GM23338 (cell line): ENCODE results near the gene RAMP1. TPM values are rescaled to one million over a fixed set of nuclear protein-coding genes. Genes with fewer than 3 reads are reported as not detected.

Experiments
- ATAC-seq: fragments of 200-7000 bp; cut with Tn5 transposase; 3 replicates; pipeline ENCODE4 v1.9.1; 2020
- DNase-seq: peaks from one replicate; pipeline ENCODE4 v3.0.0-alpha.2; 2015; ENCODE audit warnings: low spot score
- H2AFZ ChIP-seq: fragments of 200-600 bp; sonication (generic); 2 replicates; pipeline ENCODE4 v1.8.0; 2016; ENCODE audit warnings: antibody characterized with exemption, mild to moderate bottlenecking, moderate library complexity
- H3F3A ChIP-seq: fragments of 200-600 bp; sonication (generic); replicated peaks from 2 replicates; pipeline ENCODE4 v1.8.0; 2017; ENCODE audit warnings: antibody characterized with exemption, mixed run types, low read depth
- H3K27ac ChIP-seq: fragments of 200-600 bp; sonication (generic); 2 replicates; pipeline ENCODE4 v1.6.1; 2016; ENCODE audit warnings: low read depth
- H3K27me3 ChIP-seq: fragments of 200-600 bp; sonication (generic); 2 replicates; pipeline ENCODE4 v1.8.0; 2016; ENCODE audit warnings: mild to moderate bottlenecking, mixed run types, moderate library complexity; ENCODE audit not compliant: insufficient read depth
- H3K36me3 ChIP-seq: fragments of 200-600 bp; sonication (generic); 2 replicates; pipeline ENCODE4 v1.8.0; 2016; ENCODE audit warnings: mild to moderate bottlenecking; ENCODE audit not compliant: insufficient read depth
- H3K4me1 ChIP-seq: fragments of 200-600 bp; sonication (generic); 2 replicates; pipeline ENCODE4 v1.8.0; 2016; ENCODE audit warnings: mild to moderate bottlenecking, moderate library complexity; ENCODE audit not compliant: insufficient read depth
- H3K4me2 ChIP-seq: fragments of 200-600 bp; sonication (generic); 2 replicates; pipeline ENCODE4 v1.7.1; 2017; ENCODE audit warnings: mixed run types
- H3K4me3 ChIP-seq: fragments of 200-600 bp; sonication (generic); 2 replicates; pipeline ENCODE4 v1.6.1; 2016; ENCODE audit warnings: mixed run types
- H3K79me2 ChIP-seq: fragments of 200-600 bp; sonication (generic); replicated peaks from 2 replicates; pipeline ENCODE4 v1.8.0; 2017; ENCODE audit warnings: mild to moderate bottlenecking; ENCODE audit not compliant: insufficient read depth
- H3K9me2 ChIP-seq: fragments of 200-600 bp; sonication (generic); 2 replicates; pipeline ENCODE4 v1.8.0; 2017; ENCODE audit not compliant: insufficient read depth
- H4K20me1 ChIP-seq: fragments of 200-600 bp; sonication (generic); replicated peaks from 2 replicates; pipeline ENCODE4 v1.8.0; 2017; ENCODE audit warnings: mild to moderate bottlenecking; ENCODE audit not compliant: insufficient read depth
- H3K27ac Mint-ChIP-seq: 2 replicates; pipeline ENCODE4 v1.8.0; 2020; ENCODE audit warnings: inconsistent platforms, mild to moderate bottlenecking, moderate library complexity, mixed read lengths
- H3K27me3 Mint-ChIP-seq: 3 replicates; pipeline ENCODE4 v1.8.0; 2022; ENCODE audit warnings: low read depth, mild to moderate bottlenecking, moderate library complexity, mixed read lengths, inconsistent platforms; ENCODE audit not compliant: insufficient read depth, poor library complexity
- H3K36me3 Mint-ChIP-seq: 3 replicates; pipeline ENCODE4 v1.8.0; 2021; ENCODE audit warnings: low read depth, mild to moderate bottlenecking, inconsistent platforms, moderate library complexity, mixed read lengths
- H3K4me1 Mint-ChIP-seq: 3 replicates; pipeline ENCODE4 v1.8.0; 2020; ENCODE audit warnings: mild to moderate bottlenecking, inconsistent platforms, mixed read lengths
- H3K4me3 Mint-ChIP-seq: 3 replicates; pipeline ENCODE4 v1.8.0; 2021; ENCODE audit warnings: moderate library complexity, mild to moderate bottlenecking, inconsistent platforms, mixed read lengths
- H3K9me3 Mint-ChIP-seq: 3 replicates; pipeline ENCODE4 v1.8.0; 2020; ENCODE audit warnings: moderate library complexity, mild to moderate bottlenecking, inconsistent platforms, mixed read lengths
- CREB1 ChIP-seq: fragments of 250-450 bp; sonication (Bioruptor Pico); IDR thresholded peaks from 2 replicates; pipeline ENCODE4 v1.5.0; 2020; ENCODE audit warnings: low read depth, mild to moderate bottlenecking, moderate library complexity
- EZH2 ChIP-seq: fragments of 200-600 bp; sonication (generic); IDR thresholded peaks from one replicate; pipeline ENCODE4 v1.8.0; 2017; ENCODE audit warnings: antibody characterized with exemption, mild to moderate bottlenecking, low read depth; ENCODE audit not compliant: unreplicated experiment
- EZH2phosphoT487 ChIP-seq: fragments of 200-600 bp; sonication (generic); IDR thresholded peaks from one replicate; pipeline ENCODE4 v1.8.1; 2018; ENCODE audit warnings: antibody characterized with exemption; ENCODE audit not compliant: unreplicated experiment
- JUNB ChIP-seq: IDR thresholded peaks from one replicate; pipeline ENCODE4 v1.6.1; 2016; ENCODE audit warnings: antibody characterized with exemption; ENCODE audit not compliant: unreplicated experiment
- NANOG ChIP-seq: IDR thresholded peaks from 2 replicates; pipeline ENCODE4 v1.6.1; 2016; ENCODE audit warnings: antibody characterized with exemption, borderline replicate concordance
- STAT1 ChIP-seq: IDR thresholded peaks from one replicate; pipeline ENCODE4 v1.6.1; 2016; ENCODE audit warnings: antibody characterized with exemption; ENCODE audit not compliant: unreplicated experiment
- ZNF331 ChIP-seq: fragments of 250-450 bp; sonication (Bioruptor Pico); IDR thresholded peaks from 2 replicates; pipeline ENCODE4 v1.5.0; 2020; ENCODE audit warnings: low read depth, mild to moderate bottlenecking, moderate library complexity
- ZNF462 ChIP-seq: fragments of 250-450 bp; sonication (Bioruptor Pico); IDR thresholded peaks from 2 replicates; pipeline ENCODE4 v1.5.0; 2020; ENCODE audit warnings: mild to moderate bottlenecking, moderate library complexity
- polyA plus RNA-seq: library from polyadenylated mRNA; unstranded; fragments of >200 nt; fragmentation: Nextera tagmentation; extraction: Ambion mirVana; gene quantifications from 2 replicates; pipeline ENCODE4 v1.2.1, GENCODE V29; 2016
- total RNA-seq: library from RNA; depleted of rRNA; stranded (reverse); fragments of >200 nt; shearing (Covaris generic); gene quantifications from 2 replicates; pipeline ENCODE4 v1.2.3, GENCODE V29; 2014
- TF ChIP-seq, protein P1 (sequence below): IDR thresholded peaks from 2 replicates; pipeline ENCODE4 v1.6.1; 2016; ENCODE audit warnings: antibody characterized with exemption
- TF ChIP-seq, protein P2 (sequence below): IDR thresholded peaks from one replicate; pipeline ENCODE4 v1.6.1; 2018; ENCODE audit warnings: antibody characterized with exemption; ENCODE audit not compliant: unreplicated experiment

Gene RAMP1
- total and polyA plus RNA-seq, 2 experiments from 2014 or later, result 1.7 to 3.3 TPM

GRCh38 chr2:237816531-237816930, 42.9 kb upstream of the RAMP1 start:
- no peak for DNase-seq
- Histone ChIP-seq H3K79me2 (no peaks in the 10 kb centered on the region), H3K4me3 (no peak overlapping the region), H3K4me2 (no peak overlapping the region), H3K36me3 (no peaks in the 10 kb centered on the region), H3F3A (no peaks in the 10 kb centered on the region), H3K4me1 (no peaks in the 10 kb centered on the region), H2AFZ (no peak overlapping the region), H3K27me3 (no peaks in the 10 kb centered on the region), H3K9me2 (no peaks in the 10 kb centered on the region), H3K27ac (no peak overlapping the region), H4K20me1 (no peaks in the 10 kb centered on the region)
- no peaks in the 10 kb centered on the region for H3K9me3 Mint-ChIP-seq
- H3K4me3 Mint-ChIP-seq, result no peak overlapping the region
- no peaks in the 10 kb centered on the region for H3K27me3 Mint-ChIP-seq
- no peak for ATAC-seq
- TF ChIP-seq ZNF462 (no peak), NANOG (no peak), EZH2phosphoT487 (no peak), EZH2 (no peak), ZNF331 (CRISPR knock-in tag) (no peak), CREB1 (CRISPR knock-in tag) (no peak), STAT1 (no peak), JUNB (no peak)
- TF ChIP-seq, protein P1, sequence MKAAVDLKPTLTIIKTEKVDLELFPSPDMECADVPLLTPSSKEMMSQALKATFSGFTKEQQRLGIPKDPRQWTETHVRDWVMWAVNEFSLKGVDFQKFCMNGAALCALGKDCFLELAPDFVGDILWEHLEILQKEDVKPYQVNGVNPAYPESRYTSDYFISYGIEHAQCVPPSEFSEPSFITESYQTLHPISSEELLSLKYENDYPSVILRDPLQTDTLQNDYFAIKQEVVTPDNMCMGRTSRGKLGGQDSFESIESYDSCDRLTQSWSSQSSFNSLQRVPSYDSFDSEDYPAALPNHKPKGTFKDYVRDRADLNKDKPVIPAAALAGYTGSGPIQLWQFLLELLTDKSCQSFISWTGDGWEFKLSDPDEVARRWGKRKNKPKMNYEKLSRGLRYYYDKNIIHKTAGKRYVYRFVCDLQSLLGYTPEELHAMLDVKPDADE, result no peak
- TF ChIP-seq, protein P2, sequence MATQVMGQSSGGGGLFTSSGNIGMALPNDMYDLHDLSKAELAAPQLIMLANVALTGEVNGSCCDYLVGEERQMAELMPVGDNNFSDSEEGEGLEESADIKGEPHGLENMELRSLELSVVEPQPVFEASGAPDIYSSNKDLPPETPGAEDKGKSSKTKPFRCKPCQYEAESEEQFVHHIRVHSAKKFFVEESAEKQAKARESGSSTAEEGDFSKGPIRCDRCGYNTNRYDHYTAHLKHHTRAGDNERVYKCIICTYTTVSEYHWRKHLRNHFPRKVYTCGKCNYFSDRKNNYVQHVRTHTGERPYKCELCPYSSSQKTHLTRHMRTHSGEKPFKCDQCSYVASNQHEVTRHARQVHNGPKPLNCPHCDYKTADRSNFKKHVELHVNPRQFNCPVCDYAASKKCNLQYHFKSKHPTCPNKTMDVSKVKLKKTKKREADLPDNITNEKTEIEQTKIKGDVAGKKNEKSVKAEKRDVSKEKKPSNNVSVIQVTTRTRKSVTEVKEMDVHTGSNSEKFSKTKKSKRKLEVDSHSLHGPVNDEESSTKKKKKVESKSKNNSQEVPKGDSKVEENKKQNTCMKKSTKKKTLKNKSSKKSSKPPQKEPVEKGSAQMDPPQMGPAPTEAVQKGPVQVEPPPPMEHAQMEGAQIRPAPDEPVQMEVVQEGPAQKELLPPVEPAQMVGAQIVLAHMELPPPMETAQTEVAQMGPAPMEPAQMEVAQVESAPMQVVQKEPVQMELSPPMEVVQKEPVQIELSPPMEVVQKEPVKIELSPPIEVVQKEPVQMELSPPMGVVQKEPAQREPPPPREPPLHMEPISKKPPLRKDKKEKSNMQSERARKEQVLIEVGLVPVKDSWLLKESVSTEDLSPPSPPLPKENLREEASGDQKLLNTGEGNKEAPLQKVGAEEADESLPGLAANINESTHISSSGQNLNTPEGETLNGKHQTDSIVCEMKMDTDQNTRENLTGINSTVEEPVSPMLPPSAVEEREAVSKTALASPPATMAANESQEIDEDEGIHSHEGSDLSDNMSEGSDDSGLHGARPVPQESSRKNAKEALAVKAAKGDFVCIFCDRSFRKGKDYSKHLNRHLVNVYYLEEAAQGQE, result no peak
- no peak overlapping the region for H3K27ac Mint-ChIP-seq
- no peaks in the 10 kb centered on the region for H3K36me3 Mint-ChIP-seq
- no peaks in the 10 kb centered on the region for H3K4me1 Mint-ChIP-seq
